ENCODE results near the gene RNF123. TPM values are rescaled to one million over a fixed set of nuclear protein-coding genes. Genes with fewer than 3 reads are reported as not detected.
A peak's percentile ranks its signal among the peaks of the same experiment; 100 is the strongest.

The RNF123 gene
- total and polyA plus RNA-seq, 2 donors (not counting 1 experiment from before 2014, with no cell fraction given): 51.8 to 69.0 TPM

- Mint-ChIP-seq H3K27ac (no peak overlapping the region), H3K4me3 (no peak overlapping the region), H3K27me3 (no peaks in the 10 kb centered on the region), H3K4me1 (peaks cover 6% of the 10 kb centered on the region), H3K9me3 (ENCODE audit: insufficient read depth) (no peaks in the 10 kb centered on the region)
- Histone ChIP-seq H3K27ac (ENCODE audit: low read length in 2 of 2) (no peak overlapping the region), H3K9me3 (ENCODE audit: control extremely low read depth in 1 of 3, control insufficient read depth in 2 of 3, insufficient read depth in 1 of 3, low read length in 2 of 3) (peaks cover 0 to 3% (median 0%) of the 10 kb centered on the region in 3 donors), H3K36me3 (replicated peaks in 1 of 2; ENCODE audit: control extremely low read depth in 1 of 2, control insufficient read depth in 1 of 2, extremely low read depth in 1 of 2, insufficient read depth in 2 of 2, low read length in 1 of 2) (peaks cover 0 to 49% of the 10 kb centered on the region in 2 experiments), H3K9ac (ENCODE audit: low read length) (no peak overlapping the region), H3K4me1 (ENCODE audit: control insufficient read depth in 2 of 2, insufficient read depth in 2 of 2, low read length in 2 of 2) (no peaks in the 10 kb centered on the region), H2AFZ (ENCODE audit: insufficient read depth, low read depth, low read length, poor library complexity, severe bottlenecking) (no peak overlapping the region), H3K4me2 (replicated peaks; ENCODE audit: low read depth, low read length, poor library complexity, severe bottlenecking) (no peak overlapping the region), H3K27me3 (replicated peaks in 1 of 4; ENCODE audit: control extremely low read depth in 1 of 4, control insufficient read depth in 3 of 4, insufficient read depth in 4 of 4, low read length in 3 of 4) (no peaks in the 10 kb centered on the region), H3K4me3 (ENCODE audit: control extremely low read depth in 1 of 5, extremely low read depth in 1 of 5, insufficient read depth in 1 of 5, low read depth in 2 of 5, low read length in 4 of 5) (no peak overlapping the region), H4K20me1 (ENCODE audit: control insufficient read depth, insufficient read depth, low read length, poor library complexity, severe bottlenecking) (no peaks in the 10 kb centered on the region), H3K79me2 (ENCODE audit: control insufficient read depth, insufficient read depth, low read length) (no peaks in the 10 kb centered on the region)
- DNase-seq: no peak
- ATAC-seq (ENCODE audit: low read depth): no peak
- WGBS (ENCODE audit: insufficient coverage): 94% methylated on average over 9 of the region's 11 CpGs
- TF ChIP-seq CTCF (IDR thresholded peaks at IDR 0.05): no peak
- no peak for TF ChIP-seq EZH2 (IDR thresholded peaks at IDR 0.05; ENCODE audit: borderline replicate concordance, insufficient read depth, low read depth, low read length, poor library complexity, severe bottlenecking)
- intact Hi-C loops (cut with micrococcal nuclease): loop anchor here (1.0 kb wide), 2 partner anchors 100 to 204 kb away; no protein-coding TSS in a partner anchor
- CTCF ChIA-PET: interaction anchor here (0.6 to 5.0 kb wide), 4 partner anchors 16 to 370 kb away, joined by 3 to 40 read pairs (median 7); no protein-coding TSS in a partner anchor
- POLR2A ChIA-PET: no interaction called here
Measured at GRCh38 chr3:49702672-49703071, 13.3 kb downstream of the RNF123 start.

- ATAC-seq (ENCODE audit: low read depth): peak; percentile 99
- Histone ChIP-seq H3K4me2 (replicated peaks; ENCODE audit: low read depth, low read length, poor library complexity, severe bottlenecking) (no peak overlapping the region), H3K9me3 (ENCODE audit: control extremely low read depth in 1 of 3, control insufficient read depth in 2 of 3, insufficient read depth in 1 of 3, low read length in 2 of 3) (peaks cover 0 to 3% (median 0%) of the 10 kb centered on the region in 3 donors), H3K4me3 (ENCODE audit: control extremely low read depth in 1 of 5, extremely low read depth in 1 of 5, insufficient read depth in 1 of 5, low read depth in 2 of 5, low read length in 4 of 5) (no peak overlapping the region), H4K20me1 (ENCODE audit: control insufficient read depth, insufficient read depth, low read length, poor library complexity, severe bottlenecking) (no peaks in the 10 kb centered on the region), H3K79me2 (ENCODE audit: control insufficient read depth, insufficient read depth, low read length) (no peaks in the 10 kb centered on the region), H3K27me3 (replicated peaks in 1 of 4; ENCODE audit: control extremely low read depth in 1 of 4, control insufficient read depth in 3 of 4, insufficient read depth in 4 of 4, low read length in 3 of 4) (no peaks in the 10 kb centered on the region), H3K36me3 (replicated peaks in 1 of 2; ENCODE audit: control extremely low read depth in 1 of 2, control insufficient read depth in 1 of 2, extremely low read depth in 1 of 2, insufficient read depth in 2 of 2, low read length in 1 of 2) (peaks cover 0 to 40% of the 10 kb centered on the region in 2 experiments), H2AFZ (ENCODE audit: insufficient read depth, low read depth, low read length, poor library complexity, severe bottlenecking) (no peak overlapping the region), H3K9ac (ENCODE audit: low read length) (no peak overlapping the region), H3K27ac (ENCODE audit: low read length in 2 of 2) (no peak overlapping the region), H3K4me1 (ENCODE audit: control insufficient read depth in 2 of 2, insufficient read depth in 2 of 2, low read length in 2 of 2) (no peaks in the 10 kb centered on the region)
- Mint-ChIP-seq H3K27ac (peak overlapping the region; percentile 59), H3K4me3 (no peak overlapping the region), H3K9me3 (ENCODE audit: insufficient read depth) (no peaks in the 10 kb centered on the region), H3K27me3 (no peaks in the 10 kb centered on the region), H3K4me1 (peaks cover 6% of the 10 kb centered on the region)
- POLR2A ChIA-PET: no interaction called here
- DNase-seq: peak; percentile 81
- TF ChIP-seq CTCF (IDR thresholded peaks at IDR 0.05): peak; percentile 87
- no peak for TF ChIP-seq EZH2 (IDR thresholded peaks at IDR 0.05; ENCODE audit: borderline replicate concordance, insufficient read depth, low read depth, low read length, poor library complexity, severe bottlenecking)
- intact Hi-C loops (cut with micrococcal nuclease): loop anchor here (1.0 kb wide), 2 partner anchors 99 to 203 kb away; no protein-coding TSS in a partner anchor
- 63% methylated on average over 13 of the region's 14 CpGs for WGBS (ENCODE audit: insufficient coverage)
- CTCF ChIA-PET: interaction anchor here (0.5 to 5.0 kb wide), 5 partner anchors 15 to 317 kb away, joined by 3 to 40 read pairs (median 4); partner anchors contain the start of gene INKA1
Measured at GRCh38 chr3:49703443-49703927, 14.1 kb downstream of the RNF123 start.
